Epithelial cell of esophagus (primary cell): Measurements from ENCODE around the gene ZNF575.

Experiments used
- DNase-seq: peaks from one replicate; pipeline ENCODE4 v3.0.0; 2010; ENCODE audit warnings: low read depth
- H3K4me3 ChIP-seq: 2 replicates; pipeline ENCODE4 v1.5.1; 2011; ENCODE audit warnings: mild to moderate bottlenecking, low read length, control low read depth
- CTCF ChIP-seq: IDR thresholded peaks from 2 replicates; pipeline ENCODE4 v1.5.1; 2011; ENCODE audit warnings: low read depth, mild to moderate bottlenecking, low read length, control low read depth, inconsistent platforms; ENCODE audit not compliant: insufficient read depth; ENCODE audit errors: missing control alignments

The ZNF575 gene

GRCh38 chr19:43490759-43491158 lies 42.2 kb upstream of the ZNF575 start:
- no peak overlapping the region for H3K4me3 ChIP-seq
- TF ChIP-seq CTCF: no peak
- no peak for DNase-seq

GRCh38 chr19:43495082-43495481 lies 37.9 kb upstream of the ZNF575 start:
- DNase-seq: no peak
- H3K4me3 ChIP-seq: no peak overlapping the region
- TF ChIP-seq CTCF: no peak

GRCh38 chr19:43496960-43497359 lies 36.0 kb upstream of the ZNF575 start:
- DNase-seq: no peak
- H3K4me3 ChIP-seq: no peak overlapping the region
- TF ChIP-seq CTCF: no peak

- no peak for DNase-seq
- no peak overlapping the region for H3K4me3 ChIP-seq
- no peak for TF ChIP-seq CTCF
These were observed 34.6 kb upstream of the ZNF575 start for GRCh38 chr19:43498233-43498842.

GRCh38 chr19:43499042-43499441 lies 33.9 kb upstream of the ZNF575 start:
- no peak for DNase-seq
- TF ChIP-seq CTCF: no peak
- H3K4me3 ChIP-seq: no peak overlapping the region

- no peak for TF ChIP-seq CTCF
- H3K4me3 ChIP-seq: no peak overlapping the region
- DNase-seq: no peak
These were observed 31.1 kb upstream of the ZNF575 start for GRCh38 chr19:43501661-43502418.

GRCh38 chr19:43502419-43502976 lies 30.5 kb upstream of the ZNF575 start:
- TF ChIP-seq CTCF: no peak
- peak overlapping the region; percentile 97 for H3K4me3 ChIP-seq

More at GRCh38 chr19:43502419-43502976, 30.5 kb upstream of the ZNF575 start:
- no peak for DNase-seq
